NCI-H69 (cell line): Measurements from ENCODE around the gene PACS2.

Experiments
- DNase-seq: peaks from one replicate; lab custom pipeline; 2025; lab: John Stamatoyannopoulos, UW

Gene PACS2

GRCh38 chr14:105386581-105387529, 72.3 kb downstream of the PACS2 start:
- no peak for DNase-seq

- DNase-seq, result no peak
These were observed 73.0 kb downstream of the PACS2 start for GRCh38 chr14:105387530-105387922.

GRCh38 chr14:105388110-105388951, 73.8 kb downstream of the PACS2 start:
- no peak for DNase-seq

- DNase-seq, result no peak
These were observed 74.4 kb downstream of the PACS2 start for GRCh38 chr14:105388976-105389375.

GRCh38 chr14:105389534-105389933, 75.0 kb downstream of the PACS2 start:
- DNase-seq, result no peak

DNA sequence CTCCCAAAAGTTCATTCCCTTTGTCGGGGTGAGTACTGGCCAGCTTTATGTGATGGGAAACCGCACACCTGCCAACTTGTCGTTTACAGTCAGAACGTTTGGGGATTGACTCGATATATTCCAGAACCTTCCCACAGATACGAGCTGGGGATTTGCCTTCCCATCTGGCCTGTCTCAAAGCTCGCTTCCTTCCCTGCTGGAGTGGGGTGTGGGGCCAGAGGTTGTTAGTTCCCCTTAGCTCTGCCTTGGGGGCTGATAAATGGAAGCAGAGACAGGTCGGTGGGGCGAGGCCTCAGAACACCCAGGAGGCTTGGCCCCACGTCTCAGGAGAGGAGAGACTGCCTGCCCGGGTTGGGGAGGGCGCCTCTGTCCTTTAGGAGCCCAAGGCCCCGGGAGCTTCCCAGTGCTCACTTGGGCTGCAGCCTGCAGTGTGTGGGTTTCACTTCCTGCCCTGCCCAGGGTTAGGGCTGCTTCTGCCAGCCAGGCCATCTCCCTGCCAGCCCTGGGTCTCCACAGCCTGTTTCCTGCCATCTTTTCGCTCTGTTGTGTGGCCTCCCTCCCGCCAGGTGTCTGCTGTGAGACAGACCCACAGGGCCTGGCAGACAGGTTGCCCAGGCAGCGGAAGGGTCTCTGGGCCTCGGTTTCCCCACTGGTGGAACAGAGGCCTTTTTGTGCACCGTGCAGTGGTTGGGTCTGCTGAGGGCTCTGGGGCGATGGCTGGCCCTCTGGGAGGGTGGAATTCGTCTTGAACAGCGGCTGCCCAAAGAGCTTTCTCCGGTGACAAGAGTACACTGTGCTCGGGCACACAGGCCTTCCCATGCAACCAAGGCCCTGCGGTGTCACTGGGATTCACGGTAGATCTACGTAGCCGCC, 75.7 kb downstream of the PACS2 start:
- no peak for DNase-seq

GRCh38 chr14:105390849-105391500, 76.4 kb downstream of the PACS2 start:
- DNase-seq, result peak; percentile 19

DNA sequence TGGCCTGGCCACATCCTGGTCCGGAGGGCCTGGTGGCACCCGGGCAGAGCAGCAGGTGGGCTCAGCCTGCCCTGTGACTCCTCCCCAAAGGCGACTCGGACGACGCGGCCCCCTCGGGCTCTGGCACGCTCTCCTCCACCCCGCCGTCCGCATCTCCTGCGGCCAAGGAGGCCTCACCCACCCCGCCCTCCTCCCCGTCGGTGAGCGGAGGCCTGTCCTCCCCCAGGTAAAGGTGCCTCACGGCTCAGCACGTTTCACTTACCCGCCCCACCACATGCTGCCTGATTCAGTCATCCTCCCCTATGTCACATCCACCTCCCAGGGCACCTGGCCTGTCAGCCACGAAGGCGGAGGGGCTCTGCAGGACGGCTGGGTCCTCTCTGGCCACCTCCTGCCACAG, 77.0 kb downstream of the PACS2 start:
- no peak for DNase-seq

DNA sequence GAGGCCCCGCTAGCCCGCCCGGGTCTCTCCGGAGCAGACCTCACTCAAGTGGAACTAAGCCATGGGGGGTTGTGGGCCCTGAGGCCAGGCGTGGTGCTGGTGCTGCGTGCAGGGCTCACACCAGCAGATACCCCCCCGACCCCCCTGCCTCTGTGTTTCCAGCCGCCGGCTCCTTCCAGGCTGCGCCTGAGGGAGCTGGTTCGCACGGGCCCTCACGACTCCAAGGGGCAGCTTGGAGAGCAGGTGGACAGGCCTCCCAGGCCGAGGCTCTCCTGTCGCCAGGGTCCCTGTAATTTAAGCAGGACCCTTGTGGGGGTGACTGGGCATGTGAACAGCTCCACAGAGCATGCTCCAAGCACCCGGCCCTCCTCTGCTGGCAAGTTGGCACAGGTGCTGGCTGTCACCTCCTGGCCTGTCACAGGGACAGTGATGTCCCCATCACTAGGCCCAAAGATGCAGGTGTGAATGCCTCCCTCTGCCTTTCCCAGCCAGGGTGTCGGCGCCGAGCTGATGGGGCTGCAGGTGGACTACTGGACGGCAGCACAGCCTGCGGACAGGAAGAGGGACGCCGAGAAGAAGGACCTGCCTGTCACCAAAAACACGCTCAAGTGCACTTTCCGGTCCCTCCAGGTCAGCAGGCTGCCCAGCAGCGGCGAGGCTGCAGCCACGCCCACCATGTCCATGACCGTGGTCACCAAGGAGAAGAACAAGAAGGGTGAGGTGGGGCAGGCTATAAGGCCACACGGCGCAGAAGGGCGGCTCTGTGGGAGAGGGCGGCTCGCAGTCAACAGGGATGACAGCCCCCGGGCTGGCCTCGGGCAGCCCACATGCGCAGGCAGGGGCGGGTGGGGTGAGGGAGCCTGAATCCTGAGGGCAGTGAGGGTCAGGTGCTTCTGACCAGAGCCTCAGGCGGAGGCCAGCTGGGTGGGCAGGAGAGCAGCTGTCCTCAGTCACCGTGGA, 77.9 kb downstream of the PACS2 start:
- DNase-seq, result no peak

DNA sequence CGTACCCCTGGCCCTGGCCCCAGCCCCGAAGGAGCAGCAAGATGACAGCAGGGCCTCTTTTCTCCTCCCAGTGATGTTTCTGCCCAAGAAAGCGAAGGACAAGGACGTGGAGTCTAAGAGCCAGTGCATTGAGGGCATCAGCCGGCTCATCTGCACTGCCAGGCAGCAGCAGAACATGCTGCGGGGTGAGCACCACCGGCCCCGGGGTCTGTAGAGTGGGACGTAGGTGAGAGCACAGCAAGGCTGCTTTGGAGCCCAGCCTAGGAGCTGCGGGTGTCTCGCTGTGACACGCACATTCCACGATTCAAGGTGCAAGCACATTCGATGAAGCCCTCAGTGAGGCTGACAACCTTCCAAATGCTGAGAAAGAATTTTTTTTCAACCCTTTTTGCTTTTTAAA, 78.6 kb downstream of the PACS2 start:
- DNase-seq, result no peak

DNA sequence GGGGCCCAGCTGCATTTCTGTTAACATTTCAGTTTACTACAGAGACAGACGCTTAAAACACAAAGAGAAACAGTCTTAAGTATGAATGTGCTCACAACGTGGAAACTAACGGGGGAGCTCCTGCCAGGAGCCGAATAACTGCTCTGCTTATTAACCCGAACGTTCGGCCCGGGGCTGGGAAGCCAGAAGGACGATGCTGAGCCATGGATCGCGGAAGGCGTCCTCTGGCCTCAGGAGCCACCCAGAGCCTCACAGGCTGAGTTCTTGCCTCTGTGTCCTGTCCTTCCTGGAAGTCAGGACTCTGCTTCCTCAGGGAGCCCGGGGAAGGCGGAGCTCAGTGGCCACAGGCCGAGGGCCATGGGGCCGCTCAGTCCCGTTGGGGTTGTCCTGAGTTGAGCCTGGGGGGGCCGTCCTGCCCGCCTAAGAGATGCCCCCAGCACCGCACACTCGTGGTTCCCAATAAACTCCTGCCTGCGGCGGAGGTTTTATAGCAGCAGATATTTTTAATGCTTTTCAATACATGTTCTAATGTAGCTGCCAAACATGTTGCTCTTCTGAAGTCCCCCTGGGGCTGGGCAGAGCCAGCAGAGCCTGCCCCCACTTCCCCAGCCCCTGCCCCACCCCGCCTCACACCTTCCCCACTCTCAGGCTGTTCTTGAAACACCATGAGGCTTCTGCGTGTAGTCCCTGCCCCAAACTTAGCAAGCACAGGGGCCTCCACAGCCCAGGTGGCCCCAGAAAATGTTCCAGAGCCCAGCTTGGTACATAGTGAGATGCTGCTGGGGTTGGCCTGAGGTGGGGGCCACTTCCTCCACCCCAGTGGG, 80.4 kb downstream of the PACS2 start:
- DNase-seq, result no peak

DNA sequence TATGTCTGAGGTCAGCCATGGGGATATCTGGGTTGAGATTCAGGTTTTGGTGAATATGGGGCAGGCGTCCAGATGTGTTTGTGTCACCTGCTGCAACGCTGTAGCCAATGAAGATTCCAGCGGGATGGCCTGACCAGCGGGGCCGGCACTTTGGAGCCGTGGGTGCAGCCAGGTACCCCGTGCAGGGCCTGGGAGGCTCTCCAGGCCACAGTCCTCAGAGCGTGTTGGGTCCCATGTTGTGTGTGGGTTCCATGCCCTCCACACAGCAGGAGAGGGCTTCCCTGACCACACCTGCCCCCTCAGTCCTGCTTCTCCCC, 80.9 kb downstream of the PACS2 start:
- DNase-seq, result no peak

DNA sequence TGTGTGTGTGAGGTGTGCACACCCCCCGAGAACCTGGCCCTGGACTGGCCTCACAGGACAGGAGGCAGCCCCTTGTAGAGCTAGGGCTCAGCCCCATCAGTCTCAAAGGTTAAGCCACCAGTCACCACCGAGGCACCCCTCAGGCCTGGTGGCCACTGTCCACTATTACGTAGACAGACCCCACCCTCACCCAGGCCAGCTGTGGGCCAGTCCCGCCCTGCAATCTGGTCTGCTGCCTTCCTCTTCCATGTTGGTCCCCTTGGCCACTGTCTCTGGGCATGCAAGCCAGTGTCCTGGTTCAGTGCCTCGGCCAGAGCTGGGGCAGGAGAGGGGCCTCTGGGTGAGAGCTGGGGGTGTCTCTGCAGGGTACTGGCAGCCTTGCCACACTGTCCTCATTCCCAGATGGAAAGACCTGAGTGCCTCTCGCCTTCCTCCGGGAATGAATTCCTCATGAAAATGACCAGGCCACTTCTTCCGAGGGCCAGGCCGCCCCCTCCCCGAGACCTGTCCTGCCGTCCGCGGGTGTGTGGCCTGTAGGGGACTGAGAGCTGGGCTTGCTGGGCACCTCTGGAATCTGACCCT, 82.9 kb downstream of the PACS2 start:
- no peak for DNase-seq

- DNase-seq, result peak; percentile 94
These were observed 83.6 kb downstream of the PACS2 start, which contains the start of gene TEX22 for GRCh38 chr14:105398044-105398725. Gene TEX22 (plus strand): TSS chr14:105398538. CDS start chr14:105399341, 803 bp downstream.

DNA sequence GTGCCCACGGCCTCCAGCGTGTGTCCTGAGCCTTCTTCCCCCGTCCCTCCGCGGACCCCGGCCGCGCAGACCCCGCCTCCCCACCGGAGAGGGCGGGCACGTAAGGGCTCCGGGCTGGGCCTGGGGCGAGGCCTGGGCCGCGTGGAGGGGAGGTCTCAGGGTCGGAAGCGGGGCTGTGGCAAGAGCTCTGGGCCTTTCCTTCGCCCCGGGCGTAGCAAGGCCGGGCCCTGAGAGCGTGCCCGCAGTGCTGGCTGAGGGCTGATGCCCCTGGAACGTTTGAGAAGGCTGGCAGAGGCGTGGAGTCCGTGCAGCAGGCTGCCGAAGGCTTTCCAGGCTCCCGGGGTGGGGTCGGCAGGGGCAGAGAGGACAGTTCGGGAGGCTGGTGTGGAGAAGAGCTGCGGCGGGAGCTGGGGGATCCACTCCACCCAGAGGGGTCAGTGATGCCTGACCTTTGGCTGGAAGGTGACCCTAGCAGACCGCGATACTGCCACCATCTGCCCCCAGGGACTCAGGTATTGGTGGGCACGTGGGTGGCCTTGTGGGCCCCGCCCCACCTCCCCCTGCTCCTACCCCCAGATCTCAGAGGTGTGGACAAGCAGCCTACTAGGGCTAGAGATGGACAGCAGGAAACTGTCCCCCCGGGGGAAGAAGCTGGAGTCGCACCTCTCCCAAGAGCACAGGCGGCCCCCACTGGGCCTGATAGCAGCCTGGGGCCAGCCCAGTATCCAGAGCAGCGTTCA, 84.3 kb downstream of the PACS2 start:
- peak; percentile 87 for DNase-seq

GRCh38 chr14:105399466-105399775, 84.9 kb downstream of the PACS2 start:
- no peak for DNase-seq

- no peak for DNase-seq
These were observed 85.5 kb downstream of the PACS2 start for GRCh38 chr14:105400016-105400415.

DNA sequence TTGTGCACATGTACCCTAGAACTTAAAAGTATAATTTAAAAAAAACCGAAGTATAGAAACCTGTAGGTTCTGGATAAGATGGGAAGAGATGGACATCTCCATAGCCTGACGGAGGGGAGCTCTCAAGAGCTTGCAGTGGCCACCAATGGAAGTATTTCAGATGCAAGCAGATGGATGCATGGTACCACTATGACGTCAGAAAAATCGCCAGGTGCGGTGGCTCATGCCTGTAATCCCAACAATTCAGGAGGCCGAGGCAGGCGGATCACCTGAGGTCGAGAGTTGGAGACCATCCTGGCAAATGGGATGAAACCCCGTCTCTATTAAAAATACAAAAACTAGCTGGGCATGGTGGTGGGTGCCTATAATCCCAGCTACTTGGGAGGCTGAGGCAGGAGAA, 87.2 kb downstream of the PACS2 start:
- no peak for DNase-seq
